Cardiac muscle cell (in vitro differentiated cells and primary cell): ENCODE results near the gene NEU4. TPM values are rescaled to one million over a fixed set of nuclear protein-coding genes. Genes with fewer than 3 reads are reported as not detected.
"Not testable (repeated sequence)": the region's sequence is repeated elsewhere in the genome, so short reads cannot be mapped to it uniquely, and the experiment has no call there.

Experiments
- DNase-seq, 2 donors: peaks; one replicate each; pipeline versions ENCODE4 v3.0.0 to v3.0.0-alpha.2; 2010 to 2017; ENCODE audit warnings: low read depth in 1 of 2, low spot score in 1 of 2
- H3K27ac ChIP-seq: fragments of 200-600 bp; sonication (generic); 2 replicates; pipeline ENCODE4 v1.5.1; 2016
- H3K27me3 ChIP-seq: fragments of 200-600 bp; sonication (generic); 2 replicates; pipeline ENCODE4 v1.6.0; 2016; ENCODE audit warnings: control low read depth
- H3K36me3 ChIP-seq: fragments of 200-600 bp; sonication (generic); 2 replicates; pipeline ENCODE4 v1.5.1; 2016; ENCODE audit warnings: control low read depth
- H3K4me1 ChIP-seq: fragments of 200-600 bp; sonication (generic); 2 replicates; pipeline ENCODE4 v1.8.1; 2017; ENCODE audit warnings: low read depth, mild to moderate bottlenecking, mixed run types
- H3K4me3 ChIP-seq: fragments of 200-600 bp; sonication (generic); 2 replicates; pipeline ENCODE4 v1.5.1; 2016; ENCODE audit warnings: mild to moderate bottlenecking
- H3K9me3 ChIP-seq: fragments of 200-600 bp; sonication (generic); 2 replicates; pipeline ENCODE4 v1.5.1; 2017; ENCODE audit warnings: low read depth, mild to moderate bottlenecking, control low read depth
- polyA plus RNA-seq: library from polyadenylated mRNA; unstranded; fragments of >200 nt; fragmentation: Nextera tagmentation; extraction: Ambion mirVana; gene quantifications from 2 replicates; pipeline ENCODE4 v1.2.1, GENCODE V29; 2016
- total RNA-seq: library from RNA; depleted of rRNA; stranded (reverse); fragments of >200 nt; gene quantifications from 2 replicates; pipeline ENCODE4 v1.2.3, GENCODE V29; 2016
- TF ChIP-seq, protein P1 (sequence below): IDR thresholded peaks from 2 replicates; pipeline ENCODE4 v1.5.1; 2012; ENCODE audit warnings: low read depth, mild to moderate bottlenecking, low read length

The NEU4 gene
- 0.56 and 1.8 TPM in 2 replicates for total RNA-seq
- polyA plus RNA-seq, result 0.13 and 1.6 TPM in 2 replicates

DNA sequence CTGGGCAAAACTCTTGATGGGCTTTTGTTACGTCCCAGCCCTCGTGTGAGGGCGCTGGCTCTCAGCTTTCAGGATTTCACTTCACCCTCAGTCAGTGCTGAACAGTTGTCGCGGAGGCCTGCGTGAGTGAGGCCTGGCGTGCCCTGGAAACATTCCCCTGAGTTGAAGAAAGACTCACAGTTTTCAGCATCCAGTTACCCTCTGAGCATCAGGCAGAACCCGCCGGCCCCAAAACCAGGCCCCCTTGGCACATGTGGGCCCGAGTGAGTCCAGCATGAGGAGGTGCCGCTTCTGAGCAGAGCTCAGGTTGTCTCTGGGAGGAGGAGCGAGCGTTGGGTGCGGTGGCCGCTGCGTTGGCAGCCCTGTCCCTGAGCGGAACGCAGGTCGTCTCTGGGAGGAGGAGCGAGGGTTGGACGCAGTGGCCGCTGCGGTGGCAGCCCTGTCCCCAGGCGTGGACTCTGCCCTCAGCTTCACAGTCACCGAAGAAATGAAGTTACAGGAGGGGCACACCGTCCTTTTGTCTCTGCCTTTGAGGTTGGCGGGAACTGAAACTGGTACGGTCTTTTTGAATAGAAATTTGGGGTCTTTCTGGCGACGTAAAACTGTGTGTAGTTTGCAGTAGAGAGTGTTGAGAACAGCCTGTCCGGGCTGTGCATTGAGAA, at the start of gene NEU4:
Gene NEU4 (plus strand): TSS at position 473 of the 662 bp plus-strand sequence. CDS start 5,292 bp downstream, outside the sequence.
- DNase-seq, result peak in 1 of 2 donors; percentile 22

DNA sequence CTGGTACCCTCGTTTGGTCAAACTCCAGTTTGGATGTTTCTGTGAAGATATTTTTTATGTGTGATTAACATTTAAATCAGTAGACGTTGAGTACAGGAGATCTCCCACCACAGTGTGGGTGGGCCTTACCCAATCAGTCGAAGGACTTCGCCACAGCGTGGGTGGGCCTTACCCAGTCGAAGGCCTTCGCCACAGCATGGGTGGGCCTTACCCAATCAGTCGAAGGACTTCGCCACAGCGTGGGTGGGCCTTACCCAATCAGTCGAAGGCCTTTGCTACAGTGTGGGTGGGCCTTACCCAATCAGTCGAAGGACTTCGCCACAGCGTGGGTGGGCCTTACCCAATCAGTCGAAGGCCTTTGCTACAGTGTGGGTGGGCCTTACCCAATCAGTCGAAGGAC, 49.1 kb upstream of the NEU4 start:
- H3K36me3 ChIP-seq, result not testable (repeated sequence)

More for the DNA sequence above, at the start of gene NEU4:
- H3K4me3 ChIP-seq, result no peak within 1 kb of the TSS
- peaks cover 8% of the 10 kb centered on the region for H3K27me3 ChIP-seq
- peak within 1 kb of the TSS; percentile 15 for H3K27ac ChIP-seq
- TF ChIP-seq, protein P1, sequence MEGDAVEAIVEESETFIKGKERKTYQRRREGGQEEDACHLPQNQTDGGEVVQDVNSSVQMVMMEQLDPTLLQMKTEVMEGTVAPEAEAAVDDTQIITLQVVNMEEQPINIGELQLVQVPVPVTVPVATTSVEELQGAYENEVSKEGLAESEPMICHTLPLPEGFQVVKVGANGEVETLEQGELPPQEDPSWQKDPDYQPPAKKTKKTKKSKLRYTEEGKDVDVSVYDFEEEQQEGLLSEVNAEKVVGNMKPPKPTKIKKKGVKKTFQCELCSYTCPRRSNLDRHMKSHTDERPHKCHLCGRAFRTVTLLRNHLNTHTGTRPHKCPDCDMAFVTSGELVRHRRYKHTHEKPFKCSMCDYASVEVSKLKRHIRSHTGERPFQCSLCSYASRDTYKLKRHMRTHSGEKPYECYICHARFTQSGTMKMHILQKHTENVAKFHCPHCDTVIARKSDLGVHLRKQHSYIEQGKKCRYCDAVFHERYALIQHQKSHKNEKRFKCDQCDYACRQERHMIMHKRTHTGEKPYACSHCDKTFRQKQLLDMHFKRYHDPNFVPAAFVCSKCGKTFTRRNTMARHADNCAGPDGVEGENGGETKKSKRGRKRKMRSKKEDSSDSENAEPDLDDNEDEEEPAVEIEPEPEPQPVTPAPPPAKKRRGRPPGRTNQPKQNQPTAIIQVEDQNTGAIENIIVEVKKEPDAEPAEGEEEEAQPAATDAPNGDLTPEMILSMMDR, result no peak
- no peaks in the 10 kb centered on the region for H3K9me3 ChIP-seq
- no peaks in the 10 kb centered on the region for H3K36me3 ChIP-seq
- peaks cover 6% of the 10 kb centered on the region for H3K4me1 ChIP-seq

DNA sequence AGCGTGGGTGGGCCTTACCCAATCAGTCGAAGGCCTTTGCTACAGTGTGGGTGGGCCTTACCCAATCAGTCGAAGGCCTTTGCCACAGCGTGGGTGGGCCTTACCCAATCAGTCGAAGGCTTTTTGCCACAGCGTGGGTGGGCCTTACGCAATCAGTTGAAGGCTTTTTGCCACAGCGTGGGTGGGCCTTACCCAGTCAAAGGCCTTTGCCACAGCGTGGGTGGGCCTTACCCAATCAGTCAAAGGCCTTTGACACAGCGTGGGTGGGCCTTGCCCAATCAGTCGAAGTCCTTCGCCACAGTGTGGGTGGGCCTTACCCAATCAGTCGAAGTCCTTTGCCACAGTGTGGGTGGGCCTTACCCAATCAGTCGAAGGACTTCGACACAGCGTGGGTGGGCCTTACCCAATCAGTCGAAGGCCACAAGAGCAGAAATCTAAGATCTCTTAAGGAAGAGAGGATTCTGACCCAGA, 48.7 kb upstream of the NEU4 start:
- DNase-seq, result no peak
- H3K36me3 ChIP-seq, result no peaks in the 10 kb centered on the region
- H3K27me3 ChIP-seq, result no peaks in the 10 kb centered on the region
- H3K27ac ChIP-seq, result no peak overlapping the region
- peaks cover 19% of the 10 kb centered on the region for H3K4me1 ChIP-seq
- H3K9me3 ChIP-seq, result no peaks in the 10 kb centered on the region
- no peak overlapping the region for H3K4me3 ChIP-seq
- TF ChIP-seq, protein P1, result no peak

More for the DNA sequence above, 49.1 kb upstream of the NEU4 start:
- DNase-seq, H3K27ac ChIP-seq, H3K27me3 ChIP-seq, H3K4me3 ChIP-seq, H3K9me3 ChIP-seq: not testable (repeated sequence)
- H3K4me1 ChIP-seq, result peaks cover 19% of the 10 kb centered on the region

- H3K4me1 ChIP-seq, result peaks cover 19% of the 10 kb centered on the region
- no peaks in the 10 kb centered on the region for H3K27me3 ChIP-seq
- H3K9me3 ChIP-seq, result no peaks in the 10 kb centered on the region
- H3K27ac ChIP-seq, result no peak overlapping the region
- no peaks in the 10 kb centered on the region for H3K36me3 ChIP-seq
- TF ChIP-seq, protein P1, result no peak
- DNase-seq, result no peak
- no peak overlapping the region for H3K4me3 ChIP-seq
Observed at GRCh38 chr2:241762321-241762932, 46.6 kb upstream of the NEU4 start.

GRCh38 chr2:241762933-241763369, 46.0 kb upstream of the NEU4 start:
- no peak for DNase-seq
- no peaks in the 10 kb centered on the region for H3K36me3 ChIP-seq
- TF ChIP-seq, protein P1, result no peak
- H3K27ac ChIP-seq, result no peak overlapping the region
- no peak overlapping the region for H3K4me3 ChIP-seq
- H3K4me1 ChIP-seq, result peaks cover 19% of the 10 kb centered on the region
- H3K27me3 ChIP-seq, result no peaks in the 10 kb centered on the region
- no peaks in the 10 kb centered on the region for H3K9me3 ChIP-seq

DNA sequence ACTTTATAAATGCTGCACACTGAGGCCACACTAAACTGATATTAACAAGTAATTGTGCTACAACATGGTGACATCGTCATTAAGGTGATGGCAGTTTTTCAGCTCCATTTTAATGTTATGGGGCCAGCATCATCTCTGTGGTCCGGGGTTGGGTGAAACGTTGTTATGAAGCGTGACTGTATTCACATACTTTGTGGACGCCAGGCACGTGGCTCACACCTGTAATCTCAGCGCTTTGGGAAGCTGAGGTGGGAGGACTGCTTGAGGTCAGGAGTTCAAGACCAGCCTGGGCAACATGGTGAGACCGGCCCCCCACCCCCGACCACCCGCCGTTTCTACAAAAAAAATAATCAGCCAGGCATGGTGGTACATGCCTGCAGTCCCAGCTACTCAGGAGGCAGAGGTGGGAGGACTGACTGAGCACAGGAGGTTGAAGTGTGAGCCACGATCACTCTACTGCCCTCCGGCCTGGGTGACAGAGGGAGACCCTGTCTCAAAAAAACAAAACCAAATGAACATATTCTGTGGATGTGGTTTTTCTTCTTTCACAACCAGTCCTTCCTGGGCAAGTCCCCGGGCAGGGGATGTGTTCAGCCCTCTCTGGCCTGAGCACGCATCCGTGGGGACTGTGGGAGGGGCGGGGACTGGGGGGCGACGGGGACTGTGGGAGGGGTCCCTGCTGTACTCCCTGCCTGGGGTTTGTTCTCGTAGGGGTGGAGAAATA, 45.3 kb upstream of the NEU4 start:
- Histone ChIP-seq H3K36me3 (no peaks in the 10 kb centered on the region), H3K27me3 (no peaks in the 10 kb centered on the region), H3K9me3 (no peaks in the 10 kb centered on the region), H3K4me3 (no peak overlapping the region), H3K27ac (no peak overlapping the region), H3K4me1 (peaks cover 19% of the 10 kb centered on the region)
- TF ChIP-seq, protein P1, result no peak
- DNase-seq, result no peak
